ENCODE results near the gene PCTP.

Gene PCTP

GRCh38 chr17:55818451-55819375 is 67.9 kb downstream of the PCTP start:
- no peak overlapping the region for H3K4me3 ChIP-seq (ENCODE audit: low read depth, low read length)
- no peak for DNase-seq (ENCODE audit: low read depth)
- no peak for TF ChIP-seq CTCF (IDR thresholded peaks at IDR 0.05; ENCODE audit: insufficient read depth, low read depth, low read length, missing control alignments)

GRCh38 chr17:55820675-55821074 is 69.8 kb downstream of the PCTP start:
- TF ChIP-seq CTCF (IDR thresholded peaks at IDR 0.05; ENCODE audit: insufficient read depth, low read depth, low read length, missing control alignments): no peak
- no peak overlapping the region for H3K4me3 ChIP-seq (ENCODE audit: low read depth, low read length)
- no peak for DNase-seq (ENCODE audit: low read depth)

GRCh38 chr17:55822028-55822427 is 71.2 kb downstream of the PCTP start:
- DNase-seq (ENCODE audit: low read depth): no peak
- TF ChIP-seq CTCF (IDR thresholded peaks at IDR 0.05; ENCODE audit: insufficient read depth, low read depth, low read length, missing control alignments): no peak
- H3K4me3 ChIP-seq (ENCODE audit: low read depth, low read length): no peak overlapping the region

DNA sequence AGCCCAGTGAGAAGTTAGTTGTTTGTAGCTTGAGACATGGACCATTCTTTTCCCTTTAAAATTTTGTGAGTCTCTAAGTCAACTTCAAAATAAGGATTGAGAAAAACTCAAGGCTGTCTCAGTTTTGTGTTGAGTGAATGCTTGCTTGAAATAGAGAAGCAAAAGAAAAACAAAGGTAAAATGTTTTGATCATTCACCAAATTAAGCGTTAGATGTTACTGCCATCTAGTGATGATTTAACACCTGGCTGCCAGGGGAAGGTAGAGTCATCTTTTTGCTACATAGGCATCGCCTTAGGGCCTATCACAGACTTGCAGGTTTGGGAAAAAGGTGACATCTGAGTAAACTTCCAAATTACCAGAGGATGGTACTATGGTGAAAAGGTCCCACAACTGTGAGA is 74.4 kb downstream of the PCTP start:
- peak; percentile 5 for DNase-seq (ENCODE audit: low read depth)
- H3K4me3 ChIP-seq (ENCODE audit: low read depth, low read length): no peak overlapping the region
- TF ChIP-seq CTCF (IDR thresholded peaks at IDR 0.05; ENCODE audit: insufficient read depth, low read depth, low read length, missing control alignments): peak; percentile 18
